COR-L47 (cell line): ENCODE results near the gene MUSTN1.

Experiments
- DNase-seq: peaks from one replicate; lab custom pipeline; 2025; lab: John Stamatoyannopoulos, UW

The MUSTN1 gene

GRCh38 chr3:52834871-52835501, at the start of gene MUSTN1:
Gene MUSTN1, minus strand, starts transcription at chr3:52835019. Its CDS starts 71 bp downstream, at chr3:52834948.
- no peak for DNase-seq

GRCh38 chr3:52882377-52882776, 47.6 kb upstream of the MUSTN1 start:
- DNase-seq, result no peak

DNA sequence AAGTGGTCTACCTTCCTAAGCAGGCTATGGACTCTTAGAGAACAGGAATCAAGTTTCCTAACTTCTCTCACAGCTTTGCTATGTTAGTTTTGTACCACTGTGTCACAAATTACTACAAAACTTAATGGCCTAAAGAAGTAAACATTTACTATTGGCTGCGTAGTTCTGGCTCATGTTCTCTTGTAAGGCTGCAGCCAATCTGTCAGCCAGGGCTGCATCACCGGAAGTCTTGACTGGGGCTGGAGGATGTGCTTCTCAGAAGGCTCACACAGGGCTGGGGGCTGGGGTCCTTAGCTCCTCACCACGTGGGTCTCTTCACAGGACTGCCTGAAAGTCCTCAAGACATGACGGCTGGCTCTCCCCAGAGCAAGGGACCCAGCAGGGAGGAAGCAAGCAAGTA, 47.1 kb upstream of the MUSTN1 start:
- DNase-seq, result no peak

DNA sequence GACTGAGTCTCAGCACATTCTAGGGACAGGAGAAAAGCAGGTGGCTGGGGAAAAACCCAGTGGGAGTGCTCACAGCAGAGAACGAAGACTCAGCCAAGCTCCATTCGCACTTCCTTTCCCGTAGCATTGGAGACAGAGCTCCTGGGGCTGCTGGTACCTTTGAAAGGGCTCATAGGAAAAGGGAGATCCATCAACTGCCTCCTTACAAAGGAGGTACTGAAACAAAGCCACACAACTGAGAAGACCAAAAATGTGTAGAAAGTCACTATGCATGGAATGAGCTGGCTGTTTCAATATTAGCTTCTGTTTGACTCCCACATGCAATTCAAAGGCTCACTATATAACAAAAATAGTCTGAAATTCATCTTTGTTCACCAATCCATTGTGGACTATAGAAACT, 45.7 kb upstream of the MUSTN1 start:
- DNase-seq, result no peak

GRCh38 chr3:52880047-52880446, 45.2 kb upstream of the MUSTN1 start:
- no peak for DNase-seq

DNA sequence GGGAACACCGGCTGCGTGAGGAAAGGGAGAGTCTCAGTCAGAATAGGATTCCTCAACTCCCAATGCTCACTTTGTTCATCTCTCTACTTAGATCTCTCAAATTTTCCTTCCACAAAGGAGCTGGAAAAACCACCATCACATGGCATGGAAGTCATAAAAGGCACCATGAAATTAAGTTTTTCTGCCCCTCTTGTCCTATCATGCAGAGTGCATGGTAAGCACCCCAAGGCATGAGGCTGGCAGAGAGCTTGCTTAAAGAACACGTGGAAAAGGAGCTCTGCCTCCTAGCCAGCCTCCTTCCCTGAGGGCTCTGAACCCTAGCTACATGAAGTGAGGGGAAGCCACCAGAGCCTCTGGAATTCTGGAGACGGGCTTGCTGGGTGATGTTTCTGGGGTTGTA, 44.8 kb upstream of the MUSTN1 start:
- DNase-seq, result no peak

- no peak for DNase-seq
These were observed 44.3 kb upstream of the MUSTN1 start for GRCh38 chr3:52879090-52879489.

GRCh38 chr3:52877085-52877484, 42.3 kb upstream of the MUSTN1 start:
- DNase-seq, result no peak

GRCh38 chr3:52874864-52875587, 40.2 kb upstream of the MUSTN1 start:
- no peak for DNase-seq

- DNase-seq, result no peak
These were observed 39.4 kb upstream of the MUSTN1 start for GRCh38 chr3:52874160-52874701.

GRCh38 chr3:52873433-52874159, 38.8 kb upstream of the MUSTN1 start:
- DNase-seq, result no peak

- no peak for DNase-seq
These were observed 37.4 kb upstream of the MUSTN1 start for GRCh38 chr3:52872245-52872644.

DNA sequence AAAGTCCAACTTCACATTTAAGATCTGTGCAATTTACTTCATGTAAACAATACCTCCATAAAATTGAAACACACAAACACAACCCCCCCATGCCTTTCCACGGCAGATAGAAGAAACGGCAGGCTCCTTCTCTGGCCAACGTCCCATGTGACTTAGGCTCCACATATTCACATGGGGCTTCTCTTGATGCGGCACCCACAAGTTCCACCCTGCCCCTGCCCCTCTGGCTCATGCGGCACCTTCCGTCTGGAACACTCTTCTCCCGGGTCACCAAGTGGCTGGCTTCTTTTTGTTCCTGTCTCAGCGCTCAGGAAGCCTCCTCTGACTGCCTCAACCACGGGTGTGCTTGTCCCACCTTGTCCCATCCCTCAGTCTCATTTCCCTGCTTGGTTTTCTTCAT, 36.9 kb upstream of the MUSTN1 start:
- no peak for DNase-seq

DNA sequence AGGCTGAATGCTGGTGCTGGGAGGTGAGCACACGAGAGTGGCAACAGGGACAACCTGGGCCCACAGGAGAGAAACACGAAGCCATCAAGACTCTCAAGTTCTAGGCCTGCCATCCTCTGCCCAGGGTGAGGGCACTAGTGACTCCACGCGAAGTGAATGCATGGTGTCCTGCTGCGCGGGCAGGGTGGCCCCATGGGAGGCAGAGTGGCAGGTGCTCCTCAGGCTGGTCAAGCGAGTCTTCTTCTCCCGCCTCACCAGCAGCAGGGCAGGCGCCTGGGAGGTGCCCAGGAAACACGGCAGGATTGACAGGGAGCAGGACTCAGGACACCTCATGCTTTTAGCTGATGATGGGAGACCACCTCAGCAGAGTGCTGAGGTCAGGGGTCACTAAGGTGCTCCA, 35.7 kb upstream of the MUSTN1 start:
- no peak for DNase-seq

DNA sequence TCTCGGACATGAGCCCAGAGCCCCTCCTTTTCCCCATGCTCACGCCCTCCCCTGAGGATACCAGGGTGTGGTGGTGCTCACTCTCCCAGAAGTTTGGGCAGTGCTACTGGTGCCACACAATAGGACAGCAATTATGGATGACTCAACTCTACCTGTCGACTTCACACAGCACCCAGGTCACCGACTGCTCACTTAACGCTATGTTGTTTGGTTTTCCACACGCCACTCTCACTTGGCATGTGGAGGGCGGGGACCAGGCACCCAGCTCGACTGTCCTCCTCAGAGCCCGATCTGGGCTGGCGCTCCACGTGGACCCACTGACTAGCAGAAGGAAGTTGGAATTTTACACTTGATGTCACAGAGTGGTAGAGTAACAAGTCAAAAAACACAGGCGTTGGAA, 31.6 kb upstream of the MUSTN1 start:
- DNase-seq, result no peak

GRCh38 chr3:52865994-52866393, 31.2 kb upstream of the MUSTN1 start:
- DNase-seq, result no peak

DNA sequence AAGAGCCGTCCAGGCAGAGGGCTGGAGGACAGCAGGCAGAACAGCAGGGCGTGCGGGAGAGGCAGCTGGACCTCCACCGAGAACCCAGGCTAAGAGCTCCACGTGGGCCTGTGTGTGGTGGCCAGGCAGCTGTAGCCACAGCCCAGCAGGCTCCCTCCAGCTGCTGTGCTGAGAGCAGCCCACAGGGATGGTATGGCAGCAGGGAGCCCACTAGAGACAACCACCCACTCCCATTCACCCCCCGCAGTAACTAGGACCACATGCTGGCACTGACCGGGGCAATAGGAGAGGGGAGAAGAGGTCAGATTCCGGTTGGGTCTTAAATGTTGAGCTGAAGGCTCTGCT, 25.6 kb upstream of the MUSTN1 start:
- DNase-seq, result peak; percentile 12

GRCh38 chr3:52859686-52860423, 25.0 kb upstream of the MUSTN1 start:
- DNase-seq, result no peak

- DNase-seq, result no peak
These were observed 23.0 kb upstream of the MUSTN1 start for GRCh38 chr3:52857864-52858263.

DNA sequence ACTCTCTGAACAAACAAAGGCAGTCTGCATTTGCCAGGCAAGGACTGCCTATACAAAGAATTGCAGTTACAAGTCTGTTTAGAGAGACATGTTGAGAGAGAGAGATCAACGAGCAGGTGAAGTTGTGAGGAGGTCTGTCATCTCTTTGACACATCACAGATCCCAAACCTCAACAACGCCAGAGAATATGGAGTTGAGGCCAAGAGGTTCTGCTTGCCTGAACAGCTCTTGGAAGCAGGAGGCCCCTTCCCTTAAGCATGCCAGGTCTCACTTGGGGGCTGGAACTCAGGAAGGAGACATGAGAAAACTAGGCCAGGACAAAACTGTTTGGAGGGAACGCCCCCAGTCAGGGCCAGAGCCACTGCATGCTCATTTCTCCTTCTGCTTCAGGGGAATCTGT, 22.3 kb upstream of the MUSTN1 start:
- DNase-seq, result no peak

- DNase-seq, result no peak
These were observed 21.8 kb upstream of the MUSTN1 start for GRCh38 chr3:52856666-52857065.

GRCh38 chr3:52854013-52854412, 19.2 kb upstream of the MUSTN1 start:
- DNase-seq, result no peak
